IMR-90 (cell line): ENCODE data around the gene BMP3.

ENCODE experiments used
- BHLHE40 ChIP-seq: fragments of 150-350 bp; IDR thresholded peaks from 2 replicates; pipeline ENCODE4 v1.6.1; 2016; ENCODE audit warnings: mild to moderate bottlenecking, low read depth, low read length
- CEBPB ChIP-seq: IDR thresholded peaks from 2 replicates; pipeline ENCODE4 v1.6.1; 2012; ENCODE audit warnings: low read depth, low read length, improper control_type of control experiment
- CHD1 ChIP-seq: IDR thresholded peaks from 2 replicates; pipeline ENCODE4 v1.6.1; 2012; ENCODE audit warnings: low read depth, low read length, improper control_type of control experiment
- FOS ChIP-seq: fragments of 150-350 bp; IDR thresholded peaks from 2 replicates; pipeline ENCODE4 v1.6.1; 2016; ENCODE audit warnings: low read depth, low read length
- MAFK ChIP-seq: IDR thresholded peaks from 2 replicates; pipeline ENCODE4 v1.6.1; 2012; ENCODE audit warnings: low read depth, low read length, improper control_type of control experiment
- MAZ ChIP-seq: IDR thresholded peaks from 2 replicates; pipeline ENCODE4 v1.6.1; 2012; ENCODE audit warnings: low read depth, mild to moderate bottlenecking, low read length, improper control_type of control experiment, moderate library complexity, borderline replicate concordance
- MXI1 ChIP-seq: IDR thresholded peaks from 2 replicates; pipeline ENCODE4 v1.6.1; 2012; ENCODE audit warnings: low read depth, mild to moderate bottlenecking, low read length, moderate library complexity, borderline replicate concordance
- POLR2A ChIP-seq: IDR thresholded peaks from 2 replicates; pipeline ENCODE4 v1.6.1; 2012; ENCODE audit warnings: mild to moderate bottlenecking, low read depth, low read length
- RAD21 ChIP-seq: IDR thresholded peaks from 2 replicates; pipeline ENCODE4 v1.6.1; 2012; ENCODE audit warnings: low read length, improper control_type of control experiment
- RCOR1 ChIP-seq: IDR thresholded peaks from 2 replicates; pipeline ENCODE4 v1.6.1; 2012; ENCODE audit warnings: mild to moderate bottlenecking, low read length, improper control_type of control experiment; ENCODE audit not compliant: insufficient replicate concordance
- RFX5 ChIP-seq: IDR thresholded peaks from 2 replicates; pipeline ENCODE4 v1.8.0; 2012; ENCODE audit warnings: low read depth, mild to moderate bottlenecking, low read length, moderate library complexity
- SMC3 ChIP-seq: fragments of 150-350 bp; IDR thresholded peaks from 2 replicates; pipeline ENCODE4 v1.6.1; 2016; ENCODE audit warnings: low read depth, mild to moderate bottlenecking, antibody characterized with exemption, low read length, moderate library complexity
- TF ChIP-seq, protein P1 (sequence below): fragments of 150-350 bp; IDR thresholded peaks from 2 replicates; pipeline ENCODE4 v1.6.1; 2017; ENCODE audit warnings: mild to moderate bottlenecking, antibody characterized with exemption, low read length, low read depth
- TF ChIP-seq, protein P2 (sequence below): conservative IDR thresholded peaks from 2 replicates; pipeline ENCODE4 v1.5.1; 2012; ENCODE audit warnings: mild to moderate bottlenecking, low read depth, low read length, improper control_type of control experiment

DNA sequence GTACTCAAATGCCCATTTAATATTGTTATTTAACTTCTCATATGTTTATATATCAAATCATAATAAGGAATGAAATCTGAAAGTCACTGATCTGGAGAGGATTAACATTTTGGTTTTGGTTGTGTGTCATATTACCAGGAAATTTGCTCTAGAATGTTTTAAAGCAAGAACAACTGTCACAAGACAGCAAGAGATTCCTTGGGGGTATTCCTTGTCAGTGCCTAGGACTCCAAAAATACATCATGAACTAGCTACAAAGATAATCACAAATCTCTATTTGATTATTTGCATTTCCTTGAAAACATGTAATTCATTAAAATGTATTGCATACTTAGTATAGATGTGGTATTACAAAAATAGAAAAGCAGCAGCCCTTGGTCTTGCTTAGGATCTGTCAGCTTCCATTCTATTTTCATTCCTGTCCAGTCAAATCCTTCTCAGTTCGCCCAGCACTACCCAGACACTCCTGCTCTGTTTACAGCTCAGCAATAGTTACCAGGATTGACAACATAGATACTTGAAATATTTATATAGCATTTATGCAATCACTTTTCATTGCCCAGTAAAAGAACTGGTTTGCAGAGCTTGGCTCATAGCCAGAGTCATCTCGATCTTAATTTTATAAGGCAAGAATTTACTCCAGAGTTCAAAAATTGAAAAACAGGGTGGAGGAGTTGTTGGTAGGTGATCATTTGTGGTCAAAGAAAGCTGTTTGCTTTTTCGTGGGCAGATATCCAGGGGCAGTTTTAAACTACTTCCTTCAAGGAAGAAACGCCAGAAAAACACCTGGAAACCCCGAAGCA lies 9.2 kb upstream of the BMP3 start:
- TF ChIP-seq, protein P1, sequence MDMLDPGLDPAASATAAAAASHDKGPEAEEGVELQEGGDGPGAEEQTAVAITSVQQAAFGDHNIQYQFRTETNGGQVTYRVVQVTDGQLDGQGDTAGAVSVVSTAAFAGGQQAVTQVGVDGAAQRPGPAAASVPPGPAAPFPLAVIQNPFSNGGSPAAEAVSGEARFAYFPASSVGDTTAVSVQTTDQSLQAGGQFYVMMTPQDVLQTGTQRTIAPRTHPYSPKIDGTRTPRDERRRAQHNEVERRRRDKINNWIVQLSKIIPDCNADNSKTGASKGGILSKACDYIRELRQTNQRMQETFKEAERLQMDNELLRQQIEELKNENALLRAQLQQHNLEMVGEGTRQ = no peak
- TF ChIP-seq, protein P2, sequence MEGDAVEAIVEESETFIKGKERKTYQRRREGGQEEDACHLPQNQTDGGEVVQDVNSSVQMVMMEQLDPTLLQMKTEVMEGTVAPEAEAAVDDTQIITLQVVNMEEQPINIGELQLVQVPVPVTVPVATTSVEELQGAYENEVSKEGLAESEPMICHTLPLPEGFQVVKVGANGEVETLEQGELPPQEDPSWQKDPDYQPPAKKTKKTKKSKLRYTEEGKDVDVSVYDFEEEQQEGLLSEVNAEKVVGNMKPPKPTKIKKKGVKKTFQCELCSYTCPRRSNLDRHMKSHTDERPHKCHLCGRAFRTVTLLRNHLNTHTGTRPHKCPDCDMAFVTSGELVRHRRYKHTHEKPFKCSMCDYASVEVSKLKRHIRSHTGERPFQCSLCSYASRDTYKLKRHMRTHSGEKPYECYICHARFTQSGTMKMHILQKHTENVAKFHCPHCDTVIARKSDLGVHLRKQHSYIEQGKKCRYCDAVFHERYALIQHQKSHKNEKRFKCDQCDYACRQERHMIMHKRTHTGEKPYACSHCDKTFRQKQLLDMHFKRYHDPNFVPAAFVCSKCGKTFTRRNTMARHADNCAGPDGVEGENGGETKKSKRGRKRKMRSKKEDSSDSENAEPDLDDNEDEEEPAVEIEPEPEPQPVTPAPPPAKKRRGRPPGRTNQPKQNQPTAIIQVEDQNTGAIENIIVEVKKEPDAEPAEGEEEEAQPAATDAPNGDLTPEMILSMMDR = no peak
- TF ChIP-seq RCOR1 (no peak), SMC3 (no peak), CEBPB (no peak), POLR2A (no peak), RFX5 (no peak), RAD21 (no peak), MAZ (no peak), MXI1 (no peak), BHLHE40 (no peak), CHD1 (no peak), MAFK (no peak), FOS (no peak)
